ENCODE data around the gene CPLANE2. TPM values are rescaled to one million over a fixed set of nuclear protein-coding genes. Genes with fewer than 3 reads are reported as not detected.
"Not testable (repeated sequence)": the region's sequence is repeated elsewhere in the genome, so short reads cannot be mapped to it uniquely, and the experiment has no call there.

Gene CPLANE2
- total RNA-seq, 1 donor from 2014 or later, result 3.1 TPM

- not testable (repeated sequence) for H3K4me3 ChIP-seq (ENCODE audit: low read length in 3 of 3); H3K9ac ChIP-seq (ENCODE audit: low read depth in 1 of 3, low read length in 3 of 3); H3K4me1 ChIP-seq (ENCODE audit: control insufficient read depth in 3 of 3, insufficient read depth in 3 of 3, low read length in 3 of 3); H3K9me3 ChIP-seq (ENCODE audit: control insufficient read depth in 3 of 3, low read length in 3 of 3); H3K36me3 ChIP-seq (ENCODE audit: control insufficient read depth in 3 of 3, insufficient read depth in 3 of 3, low read length in 3 of 3); H3K27me3 ChIP-seq (ENCODE audit: control insufficient read depth in 3 of 3, insufficient read depth in 3 of 3, low read length in 3 of 3); H3K27ac ChIP-seq (ENCODE audit: low read depth, low read length)
Observed at GRCh38 chr1:16196139-16196538, 40.8 kb downstream of the CPLANE2 start.

GRCh38 chr1:16195518-16195905 lies 41.5 kb downstream of the CPLANE2 start:
- Histone ChIP-seq H3K27me3 (ENCODE audit: control insufficient read depth in 3 of 3, insufficient read depth in 3 of 3, low read length in 3 of 3) (peaks cover 3 to 4% (median 4%) of the 10 kb centered on the region in 3 donors), H3K4me3 (ENCODE audit: low read length in 3 of 3) (no peak overlapping the region), H3K9ac (ENCODE audit: low read depth in 1 of 3, low read length in 3 of 3) (no peak overlapping the region)

DNA sequence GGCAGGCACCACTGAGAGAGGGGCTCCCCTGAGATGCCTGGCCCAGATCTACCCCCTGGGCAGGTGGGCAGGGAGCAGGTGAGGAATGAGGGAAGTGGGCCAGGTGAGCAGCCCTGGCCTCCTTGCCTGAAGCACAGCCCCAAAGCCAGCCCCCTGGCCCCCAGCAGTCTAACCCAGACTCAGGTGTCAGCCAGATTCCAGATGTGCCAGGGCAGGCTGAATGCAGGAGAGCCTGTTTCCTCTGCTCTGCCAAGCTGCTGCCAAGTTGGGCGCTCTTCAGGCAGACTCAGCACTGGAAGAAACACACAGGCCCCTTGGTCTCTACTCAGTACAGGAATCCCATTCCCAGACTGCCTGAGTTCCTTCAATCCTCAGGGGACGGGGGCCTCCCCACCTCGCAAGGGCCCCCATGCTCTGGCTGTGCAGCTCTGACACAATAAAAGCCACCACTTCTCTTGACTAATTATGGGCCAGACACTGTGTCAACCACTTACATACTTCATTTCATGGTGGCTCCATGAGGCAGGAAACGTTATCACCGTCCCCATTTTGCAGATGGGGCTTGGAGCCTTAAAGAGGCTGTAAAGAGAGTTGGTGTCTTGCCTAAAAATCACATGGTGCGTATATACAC lies 45.0 kb downstream of the CPLANE2 start:
- Histone ChIP-seq H3K9me3 (ENCODE audit: control insufficient read depth in 3 of 3, low read length in 3 of 3) (no peaks in the 10 kb centered on the region), H3K9ac (ENCODE audit: low read depth in 1 of 3, low read length in 3 of 3) (no peak overlapping the region), H3K27ac (ENCODE audit: low read depth, low read length) (no peak overlapping the region), H3K27me3 (ENCODE audit: control insufficient read depth in 3 of 3, insufficient read depth in 3 of 3, low read length in 3 of 3) (peaks cover 7 to 21% (median 12%) of the 10 kb centered on the region in 3 donors), H3K36me3 (ENCODE audit: control insufficient read depth in 3 of 3, insufficient read depth in 3 of 3, low read length in 3 of 3) (no peaks in the 10 kb centered on the region), H3K4me3 (ENCODE audit: low read length in 3 of 3) (no peak overlapping the region), H3K4me1 (ENCODE audit: control insufficient read depth in 3 of 3, insufficient read depth in 3 of 3, low read length in 3 of 3) (peaks cover 4 to 12% (median 6%) of the 10 kb centered on the region in 3 donors)

More at GRCh38 chr1:16195518-16195905, 41.5 kb downstream of the CPLANE2 start:
- no peak overlapping the region for H3K27ac ChIP-seq (ENCODE audit: low read depth, low read length)
- no peaks in the 10 kb centered on the region for H3K9me3 ChIP-seq (ENCODE audit: control insufficient read depth in 3 of 3, low read length in 3 of 3)
- no peaks in the 10 kb centered on the region for H3K36me3 ChIP-seq (ENCODE audit: control insufficient read depth in 3 of 3, insufficient read depth in 3 of 3, low read length in 3 of 3)
- no peaks in the 10 kb centered on the region for H3K4me1 ChIP-seq (ENCODE audit: control insufficient read depth in 3 of 3, insufficient read depth in 3 of 3, low read length in 3 of 3)

GRCh38 chr1:16191309-16191708 lies 45.7 kb downstream of the CPLANE2 start:
- no peak overlapping the region for H3K4me3 ChIP-seq (ENCODE audit: low read length in 3 of 3)
- H3K27me3 ChIP-seq (ENCODE audit: control insufficient read depth in 3 of 3, insufficient read depth in 3 of 3, low read length in 3 of 3), result peaks cover 7 to 21% (median 12%) of the 10 kb centered on the region in 3 donors
- no peak overlapping the region for H3K27ac ChIP-seq (ENCODE audit: low read depth, low read length)
- H3K9ac ChIP-seq (ENCODE audit: low read depth in 1 of 3, low read length in 3 of 3), result no peak overlapping the region
- peaks cover 4 to 12% (median 6%) of the 10 kb centered on the region in 3 donors for H3K4me1 ChIP-seq (ENCODE audit: control insufficient read depth in 3 of 3, insufficient read depth in 3 of 3, low read length in 3 of 3)
- H3K36me3 ChIP-seq (ENCODE audit: control insufficient read depth in 3 of 3, insufficient read depth in 3 of 3, low read length in 3 of 3), result no peaks in the 10 kb centered on the region
- no peaks in the 10 kb centered on the region for H3K9me3 ChIP-seq (ENCODE audit: control insufficient read depth in 3 of 3, low read length in 3 of 3)

GRCh38 chr1:16189921-16190621 lies 46.9 kb downstream of the CPLANE2 start:
- H3K9me3 ChIP-seq (ENCODE audit: control insufficient read depth in 3 of 3, low read length in 3 of 3), result no peaks in the 10 kb centered on the region
- no peak overlapping the region for H3K4me3 ChIP-seq (ENCODE audit: low read length in 3 of 3)
- H3K36me3 ChIP-seq (ENCODE audit: control insufficient read depth in 3 of 3, insufficient read depth in 3 of 3, low read length in 3 of 3), result no peaks in the 10 kb centered on the region
- no peak overlapping the region for H3K27ac ChIP-seq (ENCODE audit: low read depth, low read length)
- peaks cover 7 to 21% (median 12%) of the 10 kb centered on the region in 3 donors for H3K27me3 ChIP-seq (ENCODE audit: control insufficient read depth in 3 of 3, insufficient read depth in 3 of 3, low read length in 3 of 3)
- H3K9ac ChIP-seq (ENCODE audit: low read depth in 1 of 3, low read length in 3 of 3), result no peak overlapping the region
- H3K4me1 ChIP-seq (ENCODE audit: control insufficient read depth in 3 of 3, insufficient read depth in 3 of 3, low read length in 3 of 3), result peaks cover 4 to 12% (median 6%) of the 10 kb centered on the region in 3 donors

- Histone ChIP-seq H3K27me3 (ENCODE audit: control insufficient read depth in 3 of 3, insufficient read depth in 3 of 3, low read length in 3 of 3) (peaks cover 7 to 21% (median 12%) of the 10 kb centered on the region in 3 donors), H3K9me3 (ENCODE audit: control insufficient read depth in 3 of 3, low read length in 3 of 3) (no peaks in the 10 kb centered on the region), H3K36me3 (ENCODE audit: control insufficient read depth in 3 of 3, insufficient read depth in 3 of 3, low read length in 3 of 3) (no peaks in the 10 kb centered on the region), H3K9ac (ENCODE audit: low read depth in 1 of 3, low read length in 3 of 3) (peak overlapping the region in 1 of 3 donors; percentile 40), H3K27ac (ENCODE audit: low read depth, low read length) (no peak overlapping the region), H3K4me3 (ENCODE audit: low read length in 3 of 3) (no peak overlapping the region), H3K4me1 (ENCODE audit: control insufficient read depth in 3 of 3, insufficient read depth in 3 of 3, low read length in 3 of 3) (peaks cover 4 to 12% (median 6%) of the 10 kb centered on the region in 3 donors)
Observed at GRCh38 chr1:16189003-16189402, 48.0 kb downstream of the CPLANE2 start.

GRCh38 chr1:16187748-16188401 lies 49.1 kb downstream of the CPLANE2 start:
- Histone ChIP-seq H3K9ac (ENCODE audit: low read depth in 1 of 3, low read length in 3 of 3) (no peak overlapping the region), H3K4me1 (ENCODE audit: control insufficient read depth in 3 of 3, insufficient read depth in 3 of 3, low read length in 3 of 3) (peaks cover 4 to 15% (median 9%) of the 10 kb centered on the region in 3 donors), H3K4me3 (ENCODE audit: low read length in 3 of 3) (no peak overlapping the region), H3K36me3 (ENCODE audit: control insufficient read depth in 3 of 3, insufficient read depth in 3 of 3, low read length in 3 of 3) (no peaks in the 10 kb centered on the region), H3K9me3 (ENCODE audit: control insufficient read depth in 3 of 3, low read length in 3 of 3) (no peaks in the 10 kb centered on the region), H3K27me3 (ENCODE audit: control insufficient read depth in 3 of 3, insufficient read depth in 3 of 3, low read length in 3 of 3) (peaks cover 5 to 21% (median 12%) of the 10 kb centered on the region in 3 donors), H3K27ac (ENCODE audit: low read depth, low read length) (no peak overlapping the region)

DNA sequence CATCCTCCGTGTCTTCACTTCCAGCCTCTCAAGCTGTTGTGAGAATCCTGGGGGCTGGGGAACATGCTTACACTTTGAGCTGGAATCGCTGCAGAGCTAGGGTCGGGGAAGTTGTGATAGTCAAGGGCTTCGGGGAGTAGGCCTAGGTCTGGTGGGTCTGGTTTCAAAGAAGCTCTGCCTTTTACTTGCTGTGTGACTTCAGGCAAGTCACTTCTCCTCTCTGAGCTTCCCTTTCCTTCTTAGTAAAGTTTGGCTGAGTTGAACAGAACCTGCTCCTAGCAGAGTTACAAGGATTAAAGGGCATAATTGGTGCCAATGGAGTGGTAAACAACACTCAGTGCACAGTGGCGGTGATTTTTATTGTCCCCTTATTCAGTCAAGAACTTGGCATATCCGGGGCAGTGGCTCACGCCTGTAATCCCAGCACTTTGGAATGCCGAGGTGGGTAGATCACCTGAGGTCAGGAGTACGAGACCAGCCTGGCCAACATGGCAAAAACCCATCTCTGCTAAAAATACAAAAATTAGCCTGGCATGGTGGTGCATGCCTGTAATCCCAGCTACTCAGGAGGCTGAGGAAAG lies 50.2 kb downstream of the CPLANE2 start:
- Histone ChIP-seq H3K36me3 (ENCODE audit: control insufficient read depth in 3 of 3, insufficient read depth in 3 of 3, low read length in 3 of 3) (no peaks in the 10 kb centered on the region), H3K4me1 (ENCODE audit: control insufficient read depth in 3 of 3, insufficient read depth in 3 of 3, low read length in 3 of 3) (peaks cover 13 to 20% (median 18%) of the 10 kb centered on the region in 3 donors), H3K27me3 (ENCODE audit: control insufficient read depth in 3 of 3, insufficient read depth in 3 of 3, low read length in 3 of 3) (peaks cover 5 to 21% (median 12%) of the 10 kb centered on the region in 3 donors), H3K27ac (ENCODE audit: low read depth, low read length) (no peak overlapping the region), H3K9me3 (ENCODE audit: control insufficient read depth in 3 of 3, low read length in 3 of 3) (no peaks in the 10 kb centered on the region), H3K4me3 (ENCODE audit: low read length in 3 of 3) (no peak overlapping the region), H3K9ac (ENCODE audit: low read depth in 1 of 3, low read length in 3 of 3) (no peak overlapping the region)

- H3K36me3 ChIP-seq (ENCODE audit: control insufficient read depth in 3 of 3, insufficient read depth in 3 of 3, low read length in 3 of 3), result no peaks in the 10 kb centered on the region
- no peak overlapping the region for H3K4me3 ChIP-seq (ENCODE audit: low read length in 3 of 3)
- no peaks in the 10 kb centered on the region for H3K9me3 ChIP-seq (ENCODE audit: control insufficient read depth in 3 of 3, low read length in 3 of 3)
- peaks cover under 1 to 9% (median 2%) of the 10 kb centered on the region in 3 donors for H3K27me3 ChIP-seq (ENCODE audit: control insufficient read depth in 3 of 3, insufficient read depth in 3 of 3, low read length in 3 of 3)
- H3K9ac ChIP-seq (ENCODE audit: low read depth in 1 of 3, low read length in 3 of 3), result no peak overlapping the region
- no peak overlapping the region for H3K27ac ChIP-seq (ENCODE audit: low read depth, low read length)
- H3K4me1 ChIP-seq (ENCODE audit: control insufficient read depth in 3 of 3, insufficient read depth in 3 of 3, low read length in 3 of 3), result peaks cover 17 to 27% (median 21%) of the 10 kb centered on the region in 3 donors
Observed at GRCh38 chr1:16184557-16185303, 52.3 kb downstream of the CPLANE2 start.
